IMR-90 (cell line): ENCODE data around the gene SLC23A2. TPM values are rescaled to one million over a fixed set of nuclear protein-coding genes. Genes with fewer than 3 reads are reported as not detected.
"Not testable (repeated sequence)": the region's sequence is repeated elsewhere in the genome, so short reads cannot be mapped to it uniquely, and the experiment has no call there.

Experiments used
- ATAC-seq: fragments of 200-7000 bp; cut with Tn5 transposase; 2 replicates; pipeline ENCODE4 v1.9.1; 2020; ENCODE audit warnings: low read depth, mild to moderate bottlenecking, moderate library complexity
- BruUV-seq: library from RNA; stranded (reverse); fragments of 400-500 nt; replicated peaks from 2 replicates; lab custom pipeline; 2021; lab: Mats Ljungman, UMichigan
- CTCF ChIA-PET: fragments of 300-600 bp; formaldehyde crosslinking; extraction: SDS; loops from one replicate; lab custom pipeline; 2021; ENCODE audit warnings: antibody characterized with exemption; lab: Yijun Ruan, JAX
- POLR2A ChIA-PET: fragments of 300-600 bp; sonication (Branson Sonifier 250); formaldehyde crosslinking; loops from one replicate; lab custom pipeline; 2022; ENCODE audit warnings: antibody characterized with exemption; ENCODE audit not compliant: unreplicated experiment; lab: Charles Lee
- DNase-seq: peaks from one replicate; pipeline ENCODE4 v3.0.0; 2013
- H2AFZ ChIP-seq: replicated peaks from 2 replicates; pipeline ENCODE3; 2013; ENCODE audit warnings: low read length, mild to moderate bottlenecking; ENCODE audit not compliant: poor library complexity
- H2AK5ac ChIP-seq: 2 replicates; pipeline ENCODE4 v1.6.1; 2013; ENCODE audit warnings: low read depth, low read length, inconsistent platforms
- H2AK9ac ChIP-seq: replicated peaks from 2 replicates; pipeline ENCODE3; 2013; ENCODE audit warnings: mild to moderate bottlenecking, low read depth, low read length, moderate library complexity; ENCODE audit not compliant: poor library complexity
- H2BK120ac ChIP-seq: 2 replicates; pipeline ENCODE4 v1.6.1; 2013; ENCODE audit warnings: low read depth, low read length, inconsistent platforms
- H2BK15ac ChIP-seq: 3 replicates; pipeline ENCODE4 v1.6.1; 2013; ENCODE audit warnings: low read depth, low read length, inconsistent platforms
- H2BK20ac ChIP-seq: 2 replicates; pipeline ENCODE4 v1.6.1; 2013; ENCODE audit warnings: low read depth, mild to moderate bottlenecking, inconsistent platforms, low read length, moderate library complexity
- H2BK5ac ChIP-seq: 2 replicates; pipeline ENCODE4 v1.6.1; 2013; ENCODE audit warnings: mild to moderate bottlenecking, low read depth, low read length, inconsistent platforms; ENCODE audit not compliant: poor library complexity, severe bottlenecking
- H3K14ac ChIP-seq: replicated peaks from 2 replicates; pipeline ENCODE4 v1.6.1; 2013; ENCODE audit warnings: low read depth, low read length, inconsistent platforms
- H3K18ac ChIP-seq: 2 replicates; pipeline ENCODE4 v1.6.1; 2013; ENCODE audit warnings: low read depth, low read length, control low read depth
- H3K23ac ChIP-seq: 2 replicates; pipeline ENCODE4 v1.6.1; 2013; ENCODE audit warnings: low read depth, low read length, inconsistent platforms
- H3K27ac ChIP-seq: 2 replicates; pipeline ENCODE4 v1.5.1; 2013; ENCODE audit warnings: mild to moderate bottlenecking, control low read depth, low read length; ENCODE audit not compliant: insufficient read depth
- H3K27me3 ChIP-seq: 2 replicates; pipeline ENCODE4 v1.6.1; 2013; ENCODE audit warnings: low read length; ENCODE audit not compliant: control insufficient read depth, insufficient read depth
- H3K36me3 ChIP-seq: 2 replicates; pipeline ENCODE4 v1.6.1; 2013; ENCODE audit warnings: low read length, mixed read lengths; ENCODE audit not compliant: control insufficient read depth, insufficient read depth
- H3K4ac ChIP-seq: 2 replicates; pipeline ENCODE4 v1.6.1; 2013; ENCODE audit warnings: low read depth, low read length, inconsistent platforms
- H3K4me1 ChIP-seq: 2 replicates; pipeline ENCODE4 v1.6.1; 2013; ENCODE audit warnings: low read length, mixed read lengths; ENCODE audit not compliant: control insufficient read depth, insufficient read depth
- H3K4me2 ChIP-seq: 2 replicates; pipeline ENCODE4 v1.6.1; 2013; ENCODE audit warnings: low read depth, mild to moderate bottlenecking, control low read depth, low read length, moderate library complexity
- H3K4me3 ChIP-seq: 2 replicates; pipeline ENCODE4 v1.5.1; 2013; ENCODE audit warnings: low read depth, mild to moderate bottlenecking, control low read depth, low read length, moderate library complexity; ENCODE audit not compliant: insufficient read depth
- H3K56ac ChIP-seq: 2 replicates; pipeline ENCODE4 v1.6.1; 2013; ENCODE audit warnings: low read length, inconsistent platforms; ENCODE audit not compliant: insufficient read depth; ENCODE audit errors: extremely low read depth
- H3K79me1 ChIP-seq, 2 experiments: 2 replicates each; pipeline ENCODE4 v1.6.1; 2013; ENCODE audit warnings: low read length in 2 of 2, inconsistent platforms in 1 of 2, low read depth in 1 of 2
- H3K9ac ChIP-seq: 2 replicates; pipeline ENCODE4 v1.6.1; 2013; ENCODE audit warnings: low read depth, low read length, control low read depth
- H3K9me1 ChIP-seq: 2 replicates; pipeline ENCODE4 v1.6.1; 2013; ENCODE audit warnings: low read length, inconsistent platforms; ENCODE audit not compliant: insufficient read depth
- H3K9me3 ChIP-seq: 2 replicates; pipeline ENCODE4 v1.6.1; 2013; ENCODE audit warnings: low read length; ENCODE audit not compliant: control insufficient read depth, insufficient read depth
- H4K20me1 ChIP-seq: 2 replicates; pipeline ENCODE4 v1.6.1; 2013; ENCODE audit warnings: low read length, inconsistent platforms; ENCODE audit not compliant: insufficient read depth
- H4K5ac ChIP-seq: 2 replicates; pipeline ENCODE4 v1.6.1; 2013; ENCODE audit warnings: mild to moderate bottlenecking, low read depth, low read length, control low read depth
- H4K8ac ChIP-seq, 2 experiments: 2 replicates each; pipeline ENCODE4 v1.6.1; 2013; ENCODE audit warnings: low read depth in 2 of 2, low read length in 2 of 2, control low read depth in 1 of 2, inconsistent platforms in 1 of 2
- H4K91ac ChIP-seq: 2 replicates; pipeline ENCODE4 v1.6.1; 2013; ENCODE audit warnings: low read depth, low read length, inconsistent platforms; ENCODE audit not compliant: insufficient read depth
- FOS ChIP-seq: fragments of 150-350 bp; IDR thresholded peaks from 2 replicates; pipeline ENCODE4 v1.6.1; 2016; ENCODE audit warnings: low read depth, low read length
- MAZ ChIP-seq: IDR thresholded peaks from 2 replicates; pipeline ENCODE4 v1.6.1; 2012; ENCODE audit warnings: low read depth, mild to moderate bottlenecking, low read length, improper control_type of control experiment, moderate library complexity, borderline replicate concordance
- NFE2L2 ChIP-seq: fragments of 150-350 bp; IDR thresholded peaks from 2 replicates; pipeline ENCODE4 v1.6.1; 2016; ENCODE audit warnings: low read depth, mild to moderate bottlenecking, low read length
- RAD21 ChIP-seq: IDR thresholded peaks from 2 replicates; pipeline ENCODE4 v1.6.1; 2012; ENCODE audit warnings: low read length, improper control_type of control experiment
- SMC3 ChIP-seq: fragments of 150-350 bp; IDR thresholded peaks from 2 replicates; pipeline ENCODE4 v1.6.1; 2016; ENCODE audit warnings: low read depth, mild to moderate bottlenecking, antibody characterized with exemption, low read length, moderate library complexity
- WGBS, 2 experiments: methylation state at CpG; one replicate each; pipeline versions ENCODE4 v1.1.5 to v1.1.7; 2013; ENCODE audit warnings: missing lambda C conversion rate in 2 of 2; ENCODE audit not compliant: insufficient read length in 1 of 2; ENCODE audit errors: extremely low coverage in 2 of 2; 5-methylcytosine and 5-hydroxymethylcytosine counted together
- dilution Hi-C: fragments of 300-500 bp; cut with HindIII; formaldehyde crosslinking; loops from one replicate; pipeline ENCODE4 v1.14.3; 2018; ENCODE audit warnings: low sequenced_read_pairs; ENCODE audit not compliant: unreplicated experiment
- in situ Hi-C: fragments of 300-500 bp; cut with MboI; formaldehyde crosslinking; loops from 3 replicates; pipeline ENCODE4 v1.14.3; 2019; ENCODE audit warnings: low sequenced_read_pairs, inconsistent platforms, mixed read lengths
- intact Hi-C: fragments of 100-400 bp; cut with micrococcal nuclease; formaldehyde crosslinking; loops from 2 replicates; pipeline ENCODE4 v1.10.0; 2022
- polyA plus RNA-seq, 3 experiments: library from polyadenylated mRNA; depleted of rRNA; stranded (reverse); fragments of >200 nt; gene quantifications; 2 replicates each; pipeline ENCODE4 v1.2.3, GENCODE V29; 2012; ENCODE audit warnings: low replicate concordance in 1 of 3
- total RNA-seq: library from RNA; depleted of rRNA; stranded (reverse); fragments of >200 nt; gene quantifications from 2 replicates; pipeline ENCODE4 v1.2.3, GENCODE V29; 2012

The SLC23A2 gene
- total and polyA plus RNA-seq, 2 of the 4 experiments (the other 2 are of a cell fraction), result 10.2 to 14.4 TPM

DNA sequence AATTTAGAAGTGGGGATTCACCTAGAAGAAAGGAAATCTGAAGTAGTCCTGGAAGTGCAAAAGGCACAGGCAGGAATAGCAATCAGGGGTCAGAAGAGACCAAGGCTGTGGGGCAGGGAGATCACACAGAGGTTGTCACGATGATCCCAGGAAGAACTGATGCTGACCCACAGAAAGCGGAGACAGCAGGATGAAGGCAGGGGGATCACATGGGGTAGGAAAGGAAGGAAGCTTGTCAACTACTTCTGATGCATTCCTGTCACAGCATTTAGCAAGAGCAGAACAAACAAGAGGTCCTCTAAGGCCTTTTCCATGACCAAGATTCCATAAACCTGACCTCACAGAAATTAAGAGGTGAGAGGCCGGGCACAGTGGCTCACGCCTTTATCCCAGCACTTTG lies 79.1 kb downstream of the SLC23A2 start:
- Histone ChIP-seq H2AK5ac (0 out of 2 replicates have a peak overlapping the region, but pooled peaks have one; percentile 17), H3K9me3 (no peaks in the 10 kb centered on the region), H3K36me3 (peaks cover 1% of the 10 kb centered on the region), H4K8ac (no peak overlapping the region), H2BK120ac (no peak overlapping the region), H2BK15ac (no peak overlapping the region), H4K91ac (no peak overlapping the region), H2AK9ac (no peak overlapping the region), H3K27me3 (no peaks in the 10 kb centered on the region), H3K18ac (no peak overlapping the region), H3K4me3 (no peak overlapping the region), H3K4ac (no peak overlapping the region), H3K9ac (no peak overlapping the region), H2BK5ac (no peak overlapping the region), H3K9me1 (peaks cover 19% of the 10 kb centered on the region), H3K14ac (no peak overlapping the region), H3K4me2 (no peak overlapping the region), H3K27ac (no peak overlapping the region), H3K23ac (no peak overlapping the region), H3K56ac (no peak overlapping the region), H3K79me1 (peaks cover 3 to 41% of the 10 kb centered on the region in 2 experiments; a peak in 3 of 4 replicates), H2BK20ac (no peak overlapping the region), H4K20me1 (peaks cover 2% of the 10 kb centered on the region), H3K4me1 (peaks cover 12% of the 10 kb centered on the region), H2AFZ (no peak overlapping the region), H4K5ac (no peak overlapping the region)
- dilution Hi-C loops (no loop called here), in situ Hi-C loops (no loop called here), intact Hi-C loops (no loop called here)
- 100% methylated on average over 1 of the region's 4 CpGs; no CpG with 5 or more reads in 1 of the 2 experiments for WGBS, 2 experiments
- ATAC-seq (no peak), DNase-seq (no peak)
- BruUV-seq, result no TSS peak
- CTCF ChIA-PET, result interaction anchor here (0.7 kb wide), 1 partner anchor 29 kb away, joined by 3 read pairs; no protein-coding TSS in a partner anchor
- no peak for TF ChIP-seq SMC3
- no peak for TF ChIP-seq RAD21
- TF ChIP-seq FOS, result no peak
- TF ChIP-seq NFE2L2, result no peak
- TF ChIP-seq MAZ, result no peak
- POLR2A ChIA-PET, result no interaction called here

- H2AFZ ChIP-seq, H3K4me2 ChIP-seq, in situ Hi-C loops, H3K9me3 ChIP-seq, H4K8ac ChIP-seq, H3K4ac ChIP-seq, H3K14ac ChIP-seq, H3K56ac ChIP-seq, H3K27me3 ChIP-seq, dilution Hi-C loops, H3K9ac ChIP-seq, H2BK120ac ChIP-seq, H2BK5ac ChIP-seq, H2BK15ac ChIP-seq, H4K5ac ChIP-seq, intact Hi-C loops, BruUV-seq, H4K91ac ChIP-seq, H3K27ac ChIP-seq, H3K23ac ChIP-seq, POLR2A ChIA-PET, H2AK9ac ChIP-seq, H3K36me3 ChIP-seq, DNase-seq, H3K18ac ChIP-seq, H4K20me1 ChIP-seq, H3K4me3 ChIP-seq, H2BK20ac ChIP-seq, ATAC-seq, H2AK5ac ChIP-seq: not testable (repeated sequence)
- peaks cover 12% of the 10 kb centered on the region for H3K4me1 ChIP-seq
- H3K79me1 ChIP-seq, result peaks cover 3 to 40% of the 10 kb centered on the region in 2 experiments; a peak in 3 of 4 replicates
- CTCF ChIA-PET, result interaction anchor here (0.6 to 0.7 kb wide), 2 partner anchors 103 to 576 kb away, joined by 3 read pairs; no protein-coding TSS in a partner anchor
- H3K9me1 ChIP-seq, result peaks cover 19% of the 10 kb centered on the region
- no CpG with 5 or more reads among the region's 2 CpGs for WGBS, 2 experiments
These were observed 80.0 kb downstream of the SLC23A2 start for GRCh38 chr20:4921271-4921670.
